HG02840 (cell line): ENCODE data around the gene C16orf90.
"Not testable (repeated sequence)": the region's sequence is repeated elsewhere in the genome, so short reads cannot be mapped to it uniquely, and the experiment has no call there.

ENCODE experiments used
- ATAC-seq: cut with Tn5 transposase; IDR thresholded peaks from one replicate; pipeline ENCODE4 v1.9.1; 2021; ENCODE audit warnings: mild to moderate bottlenecking, moderate library complexity, moderate number of reproducible peaks; ENCODE audit not compliant: unreplicated experiment, low FRiP score

Gene C16orf90

GRCh38 chr16:3513892-3514583 lies 18.7 kb upstream of the C16orf90 start:
- no peak for ATAC-seq

GRCh38 chr16:3511286-3512180 lies 16.2 kb upstream of the C16orf90 start:
- no peak for ATAC-seq

GRCh38 chr16:3510416-3510815 lies 15.1 kb upstream of the C16orf90 start:
- ATAC-seq: no peak

- ATAC-seq: no peak
Measured at GRCh38 chr16:3509470-3509928, 14.2 kb upstream of the C16orf90 start.

- ATAC-seq: no peak
Measured at GRCh38 chr16:3508736-3509135, 13.4 kb upstream of the C16orf90 start.

- ATAC-seq: no peak
Measured at GRCh38 chr16:3503523-3503922, 8.2 kb upstream of the C16orf90 start.

- no peak for ATAC-seq
Measured at GRCh38 chr16:3501783-3502400, 6.6 kb upstream of the C16orf90 start.

- ATAC-seq: not testable (repeated sequence)
Measured at GRCh38 chr16:3501412-3501761, 6.1 kb upstream of the C16orf90 start.

- no peak for ATAC-seq
Measured at GRCh38 chr16:3498988-3499387, 3.7 kb upstream of the C16orf90 start.

GRCh38 chr16:3497771-3498170 lies 2.5 kb upstream of the C16orf90 start:
- no peak for ATAC-seq

- no peak for ATAC-seq
Measured at GRCh38 chr16:3496386-3496785, 1.1 kb upstream of the C16orf90 start.

- ATAC-seq: no peak
Measured at GRCh38 chr16:3494386-3494973, 809 bp downstream of the C16orf90 start.

- no peak for ATAC-seq
Measured at GRCh38 chr16:3492356-3492755, 2.9 kb downstream of the C16orf90 start.

- ATAC-seq: no peak
Measured at GRCh38 chr16:3490911-3491629, 4.2 kb downstream of the C16orf90 start.

- no peak for ATAC-seq
Measured at GRCh38 chr16:3488801-3489200, 6.5 kb downstream of the C16orf90 start.

- ATAC-seq: no peak
Measured at GRCh38 chr16:3487521-3488410, 7.5 kb downstream of the C16orf90 start.

- no peak for ATAC-seq
Measured at GRCh38 chr16:3486506-3487215, 8.6 kb downstream of the C16orf90 start.

- ATAC-seq: no peak
Measured at GRCh38 chr16:3485821-3486505, 9.3 kb downstream of the C16orf90 start.
